HG03469 (cell line): ENCODE measurements around the gene CHST8.
"Not testable (repeated sequence)": the region's sequence is repeated elsewhere in the genome, so short reads cannot be mapped to it uniquely, and the experiment has no call there.

Source experiments
- ATAC-seq: cut with Tn5 transposase; IDR thresholded peaks from one replicate; pipeline ENCODE4 v1.9.1; 2021; ENCODE audit warnings: mild to moderate bottlenecking, moderate library complexity, moderate number of reproducible peaks; ENCODE audit not compliant: unreplicated experiment

CHST8 gene

GRCh38 chr19:33808399-33808798 lies 186.6 kb downstream of the CHST8 start:
- ATAC-seq = no peak

- ATAC-seq = no peak
These were observed 188.2 kb downstream of the CHST8 start for GRCh38 chr19:33809960-33810359.

GRCh38 chr19:33810821-33811220 lies 189.1 kb downstream of the CHST8 start:
- ATAC-seq = no peak

DNA sequence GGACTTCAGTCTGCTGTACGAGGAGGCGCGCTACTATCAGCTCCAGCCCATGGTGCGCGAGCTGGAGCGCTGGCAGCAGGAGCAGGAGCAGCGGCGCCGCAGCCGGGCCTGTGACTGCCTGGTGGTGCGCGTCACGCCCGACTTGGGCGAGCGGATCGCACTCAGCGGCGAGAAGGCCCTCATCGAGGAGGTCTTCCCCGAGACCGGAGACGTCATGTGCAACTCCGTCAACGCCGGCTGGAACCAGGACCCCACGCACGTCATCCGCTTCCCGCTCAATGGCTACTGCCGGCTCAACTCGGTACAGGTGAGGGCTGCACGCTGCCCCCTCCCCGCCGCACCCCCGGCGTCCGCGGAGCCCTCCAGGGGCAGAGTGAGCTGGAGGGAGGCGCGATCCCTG lies 189.5 kb downstream of the CHST8 start:
- ATAC-seq = no peak

DNA sequence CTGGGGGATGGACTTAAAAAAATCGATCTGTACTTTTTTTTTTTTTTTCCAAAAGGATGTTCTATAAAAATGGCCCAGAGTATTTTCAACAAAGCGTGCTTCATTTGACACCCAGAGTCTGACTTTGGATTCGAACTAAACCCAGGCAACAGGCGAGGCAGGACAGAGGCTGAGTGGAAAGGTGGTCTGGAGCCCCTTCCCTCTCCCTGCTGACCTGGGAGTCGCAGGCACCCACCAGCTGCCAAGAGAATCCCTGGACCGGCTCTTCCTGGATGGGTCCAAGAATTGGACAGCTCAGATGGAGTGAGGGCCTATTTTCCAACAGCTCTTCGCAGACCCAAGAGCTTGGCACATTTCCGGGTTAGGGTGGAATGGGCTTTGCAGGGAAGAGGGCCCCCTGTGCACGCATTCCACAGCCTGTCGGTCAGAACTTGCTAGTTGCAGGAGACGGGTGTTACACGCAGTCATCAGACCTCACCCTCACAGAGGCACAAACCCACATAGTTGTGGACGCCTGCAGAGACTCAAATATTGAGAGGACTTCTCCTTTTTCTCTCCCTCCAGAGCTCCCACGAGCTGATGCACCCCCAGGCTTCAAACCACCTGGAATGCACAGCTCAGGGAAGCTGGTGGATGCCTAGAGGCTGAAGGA lies 190.1 kb downstream of the CHST8 start:
- ATAC-seq = no peak

GRCh38 chr19:33812388-33813330 lies 190.9 kb downstream of the CHST8 start:
- no peak for ATAC-seq

DNA sequence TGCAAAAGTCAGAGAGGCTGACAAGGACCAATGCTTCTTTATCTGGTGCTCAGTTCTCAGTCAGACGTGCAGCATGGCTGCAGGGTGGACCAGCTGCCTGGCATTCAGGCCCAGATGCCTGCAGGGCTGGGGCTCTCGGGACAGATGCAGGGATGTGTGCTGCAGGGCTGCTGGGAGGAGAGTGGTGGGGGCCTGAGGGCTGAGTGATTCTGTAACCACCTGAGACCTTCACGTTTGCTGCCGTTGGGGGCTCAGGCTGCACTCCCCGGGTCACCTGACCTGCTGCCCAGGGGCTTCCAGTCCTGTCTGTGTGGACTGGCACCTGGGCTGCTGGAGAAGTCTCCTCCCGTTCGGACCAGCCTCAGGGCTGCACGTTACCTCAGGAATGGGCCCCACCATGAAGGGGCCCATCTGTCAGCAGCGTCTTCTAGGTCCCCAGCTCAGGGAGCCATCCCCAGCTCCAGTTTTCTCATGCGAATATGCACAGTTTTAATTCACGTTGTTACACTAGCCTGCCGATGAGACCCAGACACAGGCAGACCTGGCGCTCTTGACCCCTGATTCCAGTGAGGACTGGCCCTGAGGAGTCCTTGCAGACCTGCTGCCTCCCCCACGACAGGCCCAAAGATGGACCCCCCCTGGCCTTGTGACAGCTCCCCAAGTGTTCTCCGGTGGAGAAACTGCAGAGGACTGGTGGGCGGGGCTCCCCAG lies 191.8 kb downstream of the CHST8 start:
- ATAC-seq = no peak

DNA sequence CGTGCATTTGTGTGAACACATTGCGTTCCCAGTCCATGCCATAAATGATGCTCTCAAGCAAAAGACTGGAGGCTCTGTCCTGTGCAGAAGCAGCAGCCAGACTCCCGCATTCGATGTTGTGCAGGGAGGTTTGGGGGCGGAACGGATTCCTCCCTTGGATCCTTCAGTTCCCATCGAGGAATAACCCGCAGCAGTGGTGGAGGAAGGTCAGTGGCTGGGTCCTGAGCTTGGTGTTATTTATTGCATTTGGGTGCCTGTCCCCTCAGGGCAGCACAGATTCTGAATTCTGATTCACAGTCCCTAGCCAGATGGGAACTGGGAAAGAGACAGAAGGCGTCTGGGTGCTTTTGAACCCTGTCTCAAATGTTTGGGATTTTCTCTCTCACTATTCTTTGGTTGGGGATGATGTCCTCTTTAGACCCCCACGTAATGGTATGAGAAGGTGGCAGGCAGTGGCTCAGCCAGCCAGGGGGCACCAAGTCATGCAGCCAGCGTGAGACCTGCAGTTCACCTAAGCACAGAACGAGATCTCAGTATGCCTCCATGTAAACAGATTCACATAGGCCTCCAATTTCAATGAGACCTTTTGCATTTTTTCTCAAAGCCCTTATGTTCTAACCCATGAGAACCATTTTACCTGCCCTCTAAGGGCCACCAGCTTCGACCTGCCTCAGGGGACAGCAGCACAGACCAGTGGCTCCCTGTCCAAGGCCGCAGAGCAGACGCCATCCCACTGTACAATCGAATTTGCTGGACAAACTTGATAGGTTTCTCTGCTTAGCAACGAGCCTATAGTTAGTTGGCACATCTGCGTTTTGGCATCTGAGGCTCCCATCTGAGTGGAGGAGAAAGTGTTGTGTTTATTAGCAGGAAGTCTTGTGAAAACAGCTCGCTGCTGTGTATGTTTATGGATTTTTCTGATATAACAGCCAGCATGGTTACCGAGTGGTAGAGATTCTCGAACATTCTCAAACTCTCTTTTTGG lies 192.7 kb downstream of the CHST8 start:
- ATAC-seq = no peak

- ATAC-seq = no peak
These were observed 193.9 kb downstream of the CHST8 start for GRCh38 chr19:33815380-33816340.

DNA sequence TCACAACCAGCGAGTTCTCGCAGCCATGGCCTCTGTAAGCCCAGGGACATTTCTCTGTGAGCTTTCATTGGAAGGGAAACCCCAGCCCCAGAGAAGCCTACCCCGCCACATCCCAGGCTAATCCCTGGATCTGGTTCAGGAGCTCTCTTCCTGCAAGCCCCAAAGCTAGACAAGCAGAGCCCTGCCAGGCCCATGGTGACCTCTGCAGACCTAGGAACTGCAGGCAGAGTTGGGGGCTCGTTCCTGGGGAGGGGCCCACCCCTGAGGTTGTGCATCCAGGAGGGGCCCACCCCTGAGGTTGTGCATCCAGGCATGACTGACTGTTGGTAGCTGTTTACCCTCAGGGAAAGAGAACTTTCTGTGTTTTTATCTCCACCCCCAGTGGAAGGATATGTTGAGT lies 196.7 kb downstream of the CHST8 start:
- ATAC-seq = no peak

GRCh38 chr19:33819078-33819477 lies 197.3 kb downstream of the CHST8 start:
- ATAC-seq = not testable (repeated sequence)

DNA sequence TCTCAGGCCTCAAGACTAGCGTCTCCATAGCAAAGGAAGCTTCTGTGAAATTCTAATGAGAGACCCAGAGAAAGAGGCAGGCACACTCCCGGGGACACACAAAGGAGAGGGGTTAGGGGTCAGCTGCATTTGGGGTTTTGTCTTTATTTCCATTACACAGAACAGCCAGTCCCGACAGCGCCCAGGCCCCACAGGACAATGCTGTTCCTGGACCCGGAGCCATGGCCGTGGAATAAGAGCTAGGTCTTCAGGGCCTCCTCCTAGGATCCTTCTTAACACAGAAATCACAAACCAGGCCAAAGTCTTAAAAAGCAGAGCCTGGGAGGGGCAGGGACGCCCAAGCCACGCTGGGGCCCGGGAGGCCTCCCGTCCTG lies 197.7 kb downstream of the CHST8 start:
- no peak for ATAC-seq

DNA sequence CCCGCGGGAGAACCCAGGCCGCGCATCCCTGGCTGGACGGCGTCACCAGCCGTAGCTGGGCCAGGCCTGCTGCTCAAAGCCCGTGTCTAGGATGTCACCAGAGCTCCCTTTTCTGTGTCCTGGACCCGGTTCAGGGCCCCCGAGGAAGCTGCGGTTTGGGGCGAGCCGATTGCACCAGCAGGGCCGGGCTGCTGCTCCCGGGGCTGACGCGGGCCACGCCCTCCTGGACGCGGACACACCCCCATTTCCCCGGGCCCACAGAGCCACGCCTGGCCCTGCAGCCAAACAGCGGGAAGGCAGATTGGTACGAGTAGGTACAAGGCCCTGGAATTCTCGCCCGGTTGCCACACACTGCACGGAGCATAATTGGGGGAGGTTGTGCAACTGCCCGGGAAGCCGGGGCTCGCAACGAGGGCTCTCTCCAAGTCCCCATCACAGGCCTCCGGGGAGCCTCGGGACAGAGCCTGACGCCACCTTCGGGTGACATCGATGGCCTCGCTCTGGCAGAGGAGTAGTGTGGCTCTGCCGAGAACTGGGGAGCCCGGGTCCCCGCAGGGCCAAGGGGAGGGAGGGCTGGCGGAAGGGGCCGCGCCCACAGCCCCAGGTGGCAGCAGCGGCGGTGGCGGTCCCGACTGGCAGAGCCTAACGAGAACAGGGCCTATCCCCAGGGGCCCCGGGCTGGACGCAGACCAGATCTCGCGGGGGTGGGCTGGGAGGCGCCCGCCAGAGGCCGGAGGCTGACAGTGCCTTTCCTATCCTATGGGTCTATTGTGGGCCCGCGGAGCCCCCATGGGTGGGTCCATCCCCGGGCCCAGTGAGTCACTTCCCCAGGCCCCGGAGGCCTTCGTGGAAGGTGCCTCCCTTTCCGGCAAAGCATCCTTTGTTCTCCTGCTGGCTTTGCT lies 198.4 kb downstream of the CHST8 start:
- no peak for ATAC-seq

- ATAC-seq = no peak
These were observed 200.1 kb downstream of the CHST8 start for GRCh38 chr19:33821871-33822270.
